ENCODE results near the gene CD81.

- peak in 1 of 4 experiments; percentile 24 for TF ChIP-seq CTCF (IDR thresholded peaks at IDR 0.05)
- no peak for TF ChIP-seq POLR2AphosphoS5 (IDR thresholded peaks at IDR 0.05)
- TF ChIP-seq POLR2A (IDR thresholded peaks at IDR 0.05): no peak
- no peak for TF ChIP-seq EP300 (IDR thresholded peaks at IDR 0.05)
Observed at GRCh38 chr11:2388431-2389376, 11.6 kb downstream of the CD81 start.

Measured in gastroesophageal sphincter (tissue), 3 donors.